Right lung (tissue), 5 donors: ENCODE data around the gene PRSS53. TPM values are rescaled to one million over a fixed set of nuclear protein-coding genes. Genes with fewer than 3 reads are reported as not detected.

Experiments used
- DNase-seq, 2 donors: peaks; one replicate each; pipeline ENCODE4 v3.0.0-alpha.2; 2013
- polyA plus RNA-seq, 5 donors: library from polyadenylated mRNA; unstranded; fragments of 120-200 nt; gene quantifications; one replicate each; pipeline versions ENCODE4 v1.2.1 to v1.2.3, GENCODE V29; 2013; ENCODE audit warnings: inconsistent platforms in 1 of 5, low replicate concordance in 1 of 5; ENCODE audit not compliant: insufficient read length in 5 of 5, insufficient read depth in 1 of 5

PRSS53 gene
- polyA plus RNA-seq, 5 donors = 1.1 to 2.1 (median 1.9) TPM

GRCh38 chr16:31094424-31095120 is 5.8 kb upstream of the PRSS53 start, which contains the start of gene VKORC1:
Gene VKORC1 (minus strand): TSS chr16:31094797. CDS start chr16:31094729, 68 bp downstream.
- peak; percentile 86 for DNase-seq

- no peak for DNase-seq
Measured at GRCh38 chr16:31094088-31094423, 5.3 kb upstream of the PRSS53 start.

- DNase-seq = no peak
Measured at GRCh38 chr16:31093132-31093703, 4.5 kb upstream of the PRSS53 start.

- DNase-seq = no peak
Measured at GRCh38 chr16:31092330-31092729, 3.6 kb upstream of the PRSS53 start.

GRCh38 chr16:31090540-31090939 is 1.8 kb upstream of the PRSS53 start:
- no peak for DNase-seq

- no peak for DNase-seq
Measured at GRCh38 chr16:31089199-31089598, 456 bp upstream of the PRSS53 start.

GRCh38 chr16:31087971-31088370 is 772 bp downstream of the PRSS53 start:
- no peak for DNase-seq

- DNase-seq = no peak
Measured at GRCh38 chr16:31087481-31087880, 1.3 kb downstream of the PRSS53 start.

- no peak for DNase-seq
Measured at GRCh38 chr16:31086629-31086906, 2.2 kb downstream of the PRSS53 start.

GRCh38 chr16:31085873-31086628 is 2.7 kb downstream of the PRSS53 start:
- DNase-seq = no peak

- no peak for DNase-seq
Measured at GRCh38 chr16:31085411-31085810, 3.3 kb downstream of the PRSS53 start.

- no peak for DNase-seq
Measured at GRCh38 chr16:31084584-31085302, 4.0 kb downstream of the PRSS53 start.

GRCh38 chr16:31083981-31084380 is 4.8 kb downstream of the PRSS53 start:
- no peak for DNase-seq

- DNase-seq = no peak
Measured at GRCh38 chr16:31083556-31083955, 5.2 kb downstream of the PRSS53 start.

GRCh38 chr16:31083081-31083480 is 5.7 kb downstream of the PRSS53 start:
- no peak for DNase-seq

GRCh38 chr16:31082368-31083045 is 6.2 kb downstream of the PRSS53 start:
- DNase-seq = no peak

GRCh38 chr16:31081428-31082351 is 7.1 kb downstream of the PRSS53 start:
- no peak for DNase-seq

GRCh38 chr16:31080756-31081419 is 7.9 kb downstream of the PRSS53 start:
- DNase-seq = no peak

- DNase-seq = no peak
Measured at GRCh38 chr16:31080035-31080629, 8.6 kb downstream of the PRSS53 start.
